H1 (cell line): ENCODE data around the gene PHLPP1. TPM values are rescaled to one million over a fixed set of nuclear protein-coding genes. Genes with fewer than 3 reads are reported as not detected.

Source experiments
- CTCF ChIA-PET: fragments of 300-600 bp; sonication (Branson Sonifier 250); formaldehyde crosslinking; loops from one replicate; lab custom pipeline; 2021; ENCODE audit not compliant: partially characterized antibody; lab: Charles Lee
- POLR2A ChIA-PET: fragments of 300-600 bp; sonication (Branson Sonifier 250); formaldehyde crosslinking; loops from one replicate; lab custom pipeline; 2021; ENCODE audit warnings: inconsistent platforms; ENCODE audit not compliant: partially characterized antibody; lab: Charles Lee
- DNase-seq, 2 experiments: peaks; one replicate each; pipeline versions ENCODE4 v3.0.0 to v3.0.0-alpha.2; 2010 to 2022; ENCODE audit warnings: low spot score in 2 of 2, low read depth in 1 of 2, mixed read lengths in 1 of 2
- FAIRE-seq: peaks from 2 replicates; lab custom pipeline; 2011; peaks lifted over from hg19 to GRCh38; lab: Jason Lieb, UNC
- H2AFZ ChIP-seq: 2 replicates; pipeline ENCODE4 v1.8.1; 2012; ENCODE audit warnings: low read length, inconsistent platforms
- H2AK5ac ChIP-seq: 2 replicates; pipeline ENCODE4 v1.6.1; 2013; ENCODE audit warnings: low read depth, low read length
- H2BK120ac ChIP-seq: replicated peaks from 2 replicates; pipeline ENCODE3; 2013; ENCODE audit warnings: low read depth, low read length, inconsistent platforms
- H2BK12ac ChIP-seq: 2 replicates; pipeline ENCODE4 v1.6.1; 2013; ENCODE audit warnings: low read depth, low read length
- H2BK15ac ChIP-seq: 2 replicates; pipeline ENCODE4 v1.6.1; 2013; ENCODE audit warnings: low read length
- H2BK20ac ChIP-seq: 2 replicates; pipeline ENCODE4 v1.6.1; 2013; ENCODE audit warnings: low read length
- H2BK5ac ChIP-seq: 2 replicates; pipeline ENCODE4 v1.6.1; 2013; ENCODE audit warnings: low read depth, low read length
- H3K14ac ChIP-seq: 2 replicates; pipeline ENCODE4 v1.6.1; 2013; ENCODE audit warnings: inconsistent platforms; ENCODE audit not compliant: insufficient read length
- H3K18ac ChIP-seq: 2 replicates; pipeline ENCODE4 v1.6.1; 2013; ENCODE audit warnings: low read length; ENCODE audit errors: extremely low read depth
- H3K23ac ChIP-seq: 2 replicates; pipeline ENCODE4 v1.6.1; 2013; ENCODE audit warnings: inconsistent platforms; ENCODE audit not compliant: insufficient read length
- H3K23me2 ChIP-seq: 2 replicates; pipeline ENCODE4 v1.6.1; 2013; ENCODE audit warnings: low read depth, low read length
- H3K27ac ChIP-seq: 2 replicates; pipeline ENCODE4 v1.6.1; 2011; ENCODE audit warnings: low read depth, low read length, inconsistent platforms
- H3K27me3 ChIP-seq, 4 experiments: replicated peaks in 1 of 4; 1 replicate in 1 of 4; 2 replicates in 3 of 4; pipeline versions ENCODE4 v1.6.1 to v1.8.1; 2011 to 2013; ENCODE audit warnings: low read length in 3 of 4, mild to moderate bottlenecking in 3 of 4, inconsistent platforms in 2 of 4, mixed read lengths in 2 of 4, moderate library complexity in 1 of 4; ENCODE audit not compliant: control insufficient read depth in 3 of 4, insufficient read depth in 3 of 4; ENCODE audit errors: extremely low read depth in 1 of 4
- H3K36me3 ChIP-seq, 4 experiments: 2 replicates each; pipeline versions ENCODE4 v1.6.1 to v1.8.1; 2011 to 2013; ENCODE audit warnings: mild to moderate bottlenecking in 4 of 4, low read length in 3 of 4, moderate library complexity in 2 of 4, control low read depth in 1 of 4, inconsistent platforms in 1 of 4; ENCODE audit not compliant: insufficient read depth in 4 of 4, control insufficient read depth in 2 of 4
- H3K4ac ChIP-seq: replicated peaks from 2 replicates; pipeline ENCODE3; 2013; ENCODE audit warnings: low read length, low read depth, mixed read lengths, inconsistent platforms; ENCODE audit not compliant: insufficient read length
- H3K4me1 ChIP-seq, 4 experiments: replicated peaks in 1 of 4; 1 replicate in 1 of 4; 2 replicates in 3 of 4; pipeline versions ENCODE4 v1.6.1 to v1.8.1; 2011 to 2013; ENCODE audit warnings: low read length in 3 of 4, inconsistent platforms in 2 of 4, mixed read lengths in 1 of 4; ENCODE audit not compliant: insufficient read depth in 4 of 4, control insufficient read depth in 3 of 4
- H3K4me2 ChIP-seq, 2 experiments: 2 replicates each; pipeline versions ENCODE4 v1.6.1 to v1.8.1; 2011 to 2013; ENCODE audit warnings: low read depth in 2 of 2, low read length in 2 of 2, control low read depth in 1 of 2, inconsistent platforms in 1 of 2, mild to moderate bottlenecking in 1 of 2; ENCODE audit not compliant: insufficient read depth in 1 of 2
- H3K4me3 ChIP-seq, 4 experiments: fragments of 200-600, 300-600 bp in 1 of 4; sonication (generic), shearing (Covaris generic), sonication (Bioruptor Twin) in 1 of 4; 2 replicates each; pipeline versions ENCODE4 v1.5.1 to v1.8.1; 2011 to 2016; ENCODE audit warnings: low read length in 4 of 4, low read depth in 3 of 4, control low read depth in 2 of 4, inconsistent platforms in 2 of 4, mild to moderate bottlenecking in 2 of 4, mixed read lengths in 1 of 4, moderate library complexity in 1 of 4; ENCODE audit not compliant: insufficient read depth in 2 of 4; ENCODE audit errors: extremely low read depth in 1 of 4
- H3K56ac ChIP-seq: replicated peaks from 2 replicates; pipeline ENCODE3; 2013; ENCODE audit warnings: low read depth, mild to moderate bottlenecking, mixed read lengths, low read length, inconsistent platforms; ENCODE audit not compliant: insufficient read length
- H3K79me1 ChIP-seq: 2 replicates; pipeline ENCODE4 v1.6.1; 2013; ENCODE audit warnings: low read depth, low read length, control low read depth
- H3K79me2 ChIP-seq, 2 experiments: 2 replicates each; pipeline versions ENCODE4 v1.6.1 to v1.8.1; 2012 to 2013; ENCODE audit warnings: low read length in 2 of 2, mild to moderate bottlenecking in 2 of 2, inconsistent platforms in 1 of 2; ENCODE audit not compliant: insufficient read depth in 2 of 2, control insufficient read depth in 1 of 2
- H3K9ac ChIP-seq, 4 experiments: replicated peaks in 1 of 4; 1 replicate in 1 of 4; 2 replicates in 3 of 4; pipeline versions ENCODE4 v1.6.1 to v1.8.1; 2011 to 2013; ENCODE audit warnings: low read depth in 3 of 4, low read length in 3 of 4, control low read depth in 2 of 4, mild to moderate bottlenecking in 2 of 4, moderate library complexity in 2 of 4, inconsistent platforms in 1 of 4; ENCODE audit errors: extremely low read depth in 1 of 4
- H3K9me3 ChIP-seq, 2 experiments: 2 replicates each; pipeline versions ENCODE4 v1.6.1 to v1.8.1; 2012 to 2013; ENCODE audit warnings: mild to moderate bottlenecking in 2 of 2, moderate library complexity in 2 of 2, control low read depth in 1 of 2, inconsistent platforms in 1 of 2, low read depth in 1 of 2, low read length in 1 of 2, mixed read lengths in 1 of 2; ENCODE audit not compliant: insufficient read depth in 2 of 2
- H4K20me1 ChIP-seq, 2 experiments: replicated peaks in 1 of 2; 2 replicates each; pipeline versions ENCODE3 to v1.8.1; 2011 to 2013; ENCODE audit warnings: inconsistent platforms in 2 of 2, low read length in 2 of 2, mild to moderate bottlenecking in 1 of 2; ENCODE audit not compliant: insufficient read depth in 2 of 2, control insufficient read depth in 1 of 2
- H4K5ac ChIP-seq: 2 replicates; pipeline ENCODE4 v1.6.1; 2013; ENCODE audit warnings: low read length, low read depth, mixed read lengths, inconsistent platforms; ENCODE audit not compliant: insufficient read length
- H4K8ac ChIP-seq: 2 replicates; pipeline ENCODE4 v1.8.0; 2013; ENCODE audit warnings: mild to moderate bottlenecking, moderate library complexity, low read length, inconsistent platforms; ENCODE audit not compliant: insufficient read depth; ENCODE audit errors: extremely low read depth
- H4K91ac ChIP-seq: replicated peaks from 2 replicates; pipeline ENCODE3; 2013; ENCODE audit warnings: low read length, mixed read lengths, inconsistent platforms; ENCODE audit not compliant: insufficient read length
- CHD1 ChIP-seq: IDR thresholded peaks from 2 replicates; pipeline ENCODE4 v1.6.1; 2012; ENCODE audit warnings: low read depth, low read length, improper control_type of control experiment
- CREB1 ChIP-seq: IDR thresholded peaks from 2 replicates; pipeline ENCODE4 v1.6.1; 2012; ENCODE audit warnings: inconsistent platforms
- EP300 ChIP-seq, 2 experiments: IDR thresholded peaks; 1 replicate in 1 of 2; 2 replicates in 1 of 2; pipeline ENCODE4 v1.6.1; 2011 to 2012; ENCODE audit warnings: low read depth in 2 of 2, low read length in 2 of 2, mild to moderate bottlenecking in 2 of 2, borderline replicate concordance in 1 of 2, inconsistent platforms in 1 of 2, moderate library complexity in 1 of 2
- KDM4A ChIP-seq: IDR thresholded peaks from one replicate; pipeline ENCODE4 v1.7.1; 2012; ENCODE audit warnings: low read depth, mild to moderate bottlenecking, moderate library complexity, low read length, inconsistent platforms; ENCODE audit not compliant: severe bottlenecking
- MAX ChIP-seq: IDR thresholded peaks from 2 replicates; pipeline ENCODE4 v1.6.1; 2012; ENCODE audit warnings: inconsistent platforms
- RAD21 ChIP-seq, 2 experiments: IDR thresholded peaks in 1 of 2; conservative IDR thresholded peaks in 1 of 2; 2 replicates each; pipeline ENCODE4 v1.6.1; 2011; ENCODE audit warnings: low read depth in 2 of 2, low read length in 2 of 2, improper control_type of control experiment in 1 of 2, inconsistent platforms in 1 of 2, mild to moderate bottlenecking in 1 of 2, moderate library complexity in 1 of 2
- RNF2 ChIP-seq: fragments of 200-900, 300-1000 bp; sonication (generic); IDR thresholded peaks from 2 replicates; pipeline ENCODE4 v1.7.1; 2016; ENCODE audit warnings: borderline replicate concordance, low read depth, mild to moderate bottlenecking, antibody characterized with exemption, low read length; ENCODE audit not compliant: poor library complexity, severe bottlenecking; ENCODE audit errors: missing control alignments
- RXRA ChIP-seq: IDR thresholded peaks from 2 replicates; pipeline ENCODE4 v1.6.1; 2011; ENCODE audit warnings: low read depth, mild to moderate bottlenecking, low read length, moderate library complexity; ENCODE audit not compliant: insufficient read depth
- SP1 ChIP-seq: IDR thresholded peaks from 2 replicates; pipeline ENCODE4 v1.6.1; 2011; ENCODE audit warnings: low read depth, low read length
- TCF12 ChIP-seq: IDR thresholded peaks from 2 replicates; pipeline ENCODE4 v1.6.1; 2011; ENCODE audit warnings: low read depth, mild to moderate bottlenecking, low read length
- WGBS, 2 experiments: shearing (Covaris generic) in 1 of 2; methylation state at CpG; one replicate each; pipeline versions ENCODE4 v1.1.6 to v1.1.7; 2013 to 2015; ENCODE audit warnings: low lambda C conversion rate in 2 of 2, mixed read lengths in 2 of 2, inconsistent platforms in 1 of 2, low coverage in 1 of 2, missing lambda C conversion rate in 1 of 2; ENCODE audit not compliant: insufficient replicate concordance in 2 of 2, insufficient coverage in 1 of 2, insufficient read length in 1 of 2; ENCODE audit errors: extremely low coverage in 1 of 2, missing lambda C conversion rate in 1 of 2; 5-methylcytosine and 5-hydroxymethylcytosine counted together
- polyA plus RNA-seq, 7 experiments: library from polyadenylated mRNA; depleted of rRNA in 3 of 7; stranded (reverse) in 5 of 7; unstranded in 2 of 7; fragments of >200 nt in 5 of 7; fragments of 200-250 nt in 2 of 7; gene quantifications; 1 replicate in 5 of 7; 2 replicates in 1 of 7; 4 replicates in 1 of 7; pipeline versions ENCODE4 v1.2.1 to v1.2.3, GENCODE V29; 2011 to 2013; ENCODE audit warnings: missing spikeins in 2 of 7, mixed read lengths in 2 of 7
- total RNA-seq: library from RNA; stranded (reverse); fragmentation: NEBNext Ultra II Directional; extraction: Animal tissue kit (Norgen Biotek cat#: 25700); gene quantifications from 2 replicates; pipeline ENCODE4 v1.2.1, GENCODE V29; 2021
- TF ChIP-seq, protein P1 (sequence below): IDR thresholded peaks from 2 replicates; pipeline ENCODE4 v1.6.1; 2012; ENCODE audit warnings: low read length, inconsistent platforms

Gene PHLPP1
- total and polyA plus RNA-seq, 2 of the 8 experiments (the other 6 are each of a cell fraction or from before 2014, with no cell fraction given), result 28.0 to 66.3 TPM

DNA sequence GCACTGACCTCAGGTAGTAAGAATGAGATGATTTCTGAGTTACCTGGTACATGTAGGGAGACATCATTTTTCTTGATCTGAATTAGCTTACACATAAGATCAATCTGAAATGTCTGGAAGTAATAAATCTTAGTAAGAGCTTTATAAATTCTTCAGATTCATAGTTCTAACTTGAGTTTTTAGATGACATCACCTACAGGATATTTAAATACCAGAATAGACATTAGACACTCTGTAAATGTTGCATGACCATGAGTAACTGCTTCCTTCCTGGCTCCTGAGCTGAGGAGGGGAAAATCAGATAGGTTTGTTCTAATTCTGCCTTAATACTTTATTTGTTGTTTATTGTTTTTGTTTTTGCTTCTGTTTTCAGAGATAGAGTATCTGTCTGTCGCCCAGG lies 181.8 kb downstream of the PHLPP1 start:
- Histone ChIP-seq H3K18ac (no peak overlapping the region), H3K4me3 (no peak overlapping the region), H2BK20ac (no peak overlapping the region), H3K56ac (no peak overlapping the region), H3K9me3 (no peaks in the 10 kb centered on the region), H3K79me1 (no peaks in the 10 kb centered on the region; the same call in 1 of the 2 replicates), H2AFZ (no peak overlapping the region), H3K4me2 (no peak overlapping the region), H4K8ac (no peak overlapping the region), H3K23ac (no peak overlapping the region), H4K20me1 (no peaks in the 10 kb centered on the region), H3K14ac (no peak overlapping the region), H3K23me2 (no peaks in the 10 kb centered on the region), H2BK5ac (no peak overlapping the region), H2AK5ac (no peak overlapping the region), H3K79me2 (no peaks in the 10 kb centered on the region), H4K5ac (no peak overlapping the region), H3K9ac (no peak overlapping the region), H3K27ac (no peak overlapping the region), H2BK12ac (no peak overlapping the region), H3K27me3 (peaks cover 0 to 1% (median 0%) of the 10 kb centered on the region in 4 experiments; a peak in 1 of 7 replicates), H4K91ac (no peak overlapping the region), H2BK120ac (no peak overlapping the region), H3K36me3 (peaks cover 0 to 39% (median 11%) of the 10 kb centered on the region in 4 experiments; a peak in 5 of 8 replicates), H3K4me1 (no peaks in the 10 kb centered on the region; a peak in 3 of 7 replicates), H3K4ac (no peak overlapping the region), H2BK15ac (no peak overlapping the region)
- CTCF ChIA-PET, result interaction anchor here (1.2 to 1.6 kb wide), 2 partner anchors 19 to 312 kb away, joined by 3 to 5 read pairs; no protein-coding TSS in a partner anchor
- DNase-seq, result no peak
- POLR2A ChIA-PET, result no interaction called here
- 100% methylated on average over 1 of the region's 1 CpG; no CpG with 5 or more reads in 1 of the 2 experiments for WGBS, 2 experiments
- FAIRE-seq, result no peak
- TF ChIP-seq KDM4A (no peak), RXRA (no peak), CHD1 (no peak), MAX (no peak), TCF12 (no peak), SP1 (no peak), RAD21 (IDR thresholded peaks at IDR 0.05 in 1 of 2, conservative IDR thresholded peaks at IDR 0.05 in 1 of 2; ENCODE audit: low read depth in 2 of 2, low read length in 2 of 2) (no peak), RNF2 (no peak), EP300 (IDR thresholded peaks at IDR 0.05; ENCODE audit: borderline replicate concordance in 1 of 2, low read depth in 2 of 2, low read length in 2 of 2) (no peak), CREB1 (no peak)
- TF ChIP-seq, protein P1, sequence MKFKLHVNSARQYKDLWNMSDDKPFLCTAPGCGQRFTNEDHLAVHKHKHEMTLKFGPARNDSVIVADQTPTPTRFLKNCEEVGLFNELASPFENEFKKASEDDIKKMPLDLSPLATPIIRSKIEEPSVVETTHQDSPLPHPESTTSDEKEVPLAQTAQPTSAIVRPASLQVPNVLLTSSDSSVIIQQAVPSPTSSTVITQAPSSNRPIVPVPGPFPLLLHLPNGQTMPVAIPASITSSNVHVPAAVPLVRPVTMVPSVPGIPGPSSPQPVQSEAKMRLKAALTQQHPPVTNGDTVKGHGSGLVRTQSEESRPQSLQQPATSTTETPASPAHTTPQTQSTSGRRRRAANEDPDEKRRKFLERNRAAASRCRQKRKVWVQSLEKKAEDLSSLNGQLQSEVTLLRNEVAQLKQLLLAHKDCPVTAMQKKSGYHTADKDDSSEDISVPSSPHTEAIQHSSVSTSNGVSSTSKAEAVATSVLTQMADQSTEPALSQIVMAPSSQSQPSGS, result no peak
